Mesothelial cell of epicardium (in vitro differentiated cells): ENCODE data around the gene FBRSL1. TPM values are rescaled to one million over a fixed set of nuclear protein-coding genes. Genes with fewer than 3 reads are reported as not detected.

Experiments
- DNase-seq, 2 experiments: peaks; one replicate each; pipeline ENCODE4 v3.0.0; 2021; ENCODE audit warnings: low spot score in 2 of 2; ENCODE audit not compliant: unreplicated experiment in 2 of 2
- H3K27ac Mint-ChIP-seq: 2 replicates; pipeline ENCODE4 v1.8.0; 2021; ENCODE audit warnings: mixed read lengths
- H3K27me3 Mint-ChIP-seq: 2 replicates; pipeline ENCODE4 v1.8.0; 2021; ENCODE audit warnings: low read depth, mixed read lengths
- H3K36me3 Mint-ChIP-seq: 2 replicates; pipeline ENCODE4 v1.8.0; 2021; ENCODE audit warnings: mixed read lengths
- H3K4me1 Mint-ChIP-seq: 2 replicates; pipeline ENCODE4 v1.8.0; 2021; ENCODE audit warnings: mixed read lengths
- H3K4me3 Mint-ChIP-seq: 2 replicates; pipeline ENCODE4 v1.8.0; 2021; ENCODE audit warnings: mild to moderate bottlenecking, moderate library complexity, mixed read lengths
- H3K9me3 Mint-ChIP-seq: 2 replicates; pipeline ENCODE4 v1.8.0; 2021; ENCODE audit warnings: mixed read lengths
- total RNA-seq: library from RNA; stranded (reverse); gene quantifications from 3 replicates; pipeline ENCODE4 v1.2.1, GENCODE V29; 2021
- TF ChIP-seq, protein P1 (sequence below): fragments of 200-600 bp; sonication (generic); IDR thresholded peaks from one replicate; pipeline ENCODE4 v1.5.0; 2021; ENCODE audit warnings: antibody characterized with exemption; ENCODE audit not compliant: unreplicated experiment

FBRSL1 gene
- total RNA-seq, 1 donor from 2014 or later: 115 TPM

DNA sequence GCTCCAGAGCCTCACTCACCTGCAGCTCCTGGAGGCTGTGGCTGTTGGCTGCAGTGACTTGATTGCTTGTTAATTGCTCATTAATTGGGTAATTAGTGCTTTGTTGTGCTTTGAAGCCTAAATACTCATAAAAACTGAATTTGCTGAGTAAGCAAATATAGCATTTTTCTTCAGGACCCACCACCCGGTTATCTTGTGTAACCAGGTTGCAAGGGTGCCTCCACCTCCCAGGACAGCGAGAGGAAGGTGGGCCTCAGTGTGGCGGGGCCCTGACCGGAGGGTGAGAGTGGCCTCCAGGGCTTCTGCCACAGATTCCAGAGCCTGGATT, 48.7 kb downstream of the FBRSL1 start:
- no peak for DNase-seq

DNA sequence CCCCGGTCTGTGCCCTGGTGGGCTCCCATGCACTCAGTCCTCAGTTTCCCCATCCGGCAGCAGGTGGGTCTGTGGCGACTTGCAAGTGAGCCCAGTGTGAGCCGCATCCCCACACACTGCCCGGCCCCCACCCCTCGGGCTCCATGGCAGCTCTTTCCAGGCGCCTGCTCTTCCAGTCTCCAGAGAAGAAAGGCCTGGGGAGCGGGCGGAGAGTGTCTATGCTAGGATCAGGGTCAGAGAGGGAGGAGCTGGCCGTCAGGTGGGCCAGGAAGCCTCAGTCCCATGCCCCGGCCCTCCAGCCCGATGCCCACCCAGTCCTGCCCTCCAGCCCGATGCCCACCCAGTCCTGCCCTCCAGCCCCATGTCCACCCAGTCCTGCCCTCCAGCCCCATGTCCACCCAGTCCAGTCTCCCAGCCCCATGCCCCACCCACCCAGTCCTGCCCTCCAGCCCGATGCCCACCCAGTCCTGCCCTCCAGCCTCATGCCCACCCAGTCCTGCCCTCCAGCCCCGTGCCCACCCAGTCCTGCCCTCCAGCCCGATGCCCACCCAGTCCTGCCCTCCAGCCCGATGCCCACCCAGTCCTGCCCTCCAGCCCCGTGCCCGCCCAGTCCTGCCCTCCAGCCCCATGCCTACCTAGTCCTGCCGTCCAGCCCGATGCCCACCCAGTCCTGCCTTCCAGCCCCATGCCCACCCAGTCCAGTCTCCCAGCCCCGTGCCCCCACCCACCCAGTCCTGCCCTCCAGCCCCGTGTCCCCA, 49.2 kb downstream of the FBRSL1 start:
- H3K27me3 Mint-ChIP-seq: no peaks in the 10 kb centered on the region
- H3K4me1 Mint-ChIP-seq: no peaks in the 10 kb centered on the region
- no peak overlapping the region for H3K4me3 Mint-ChIP-seq
- peaks cover 11% of the 10 kb centered on the region for H3K9me3 Mint-ChIP-seq
- peaks cover 13% of the 10 kb centered on the region for H3K36me3 Mint-ChIP-seq
- TF ChIP-seq, protein P1, sequence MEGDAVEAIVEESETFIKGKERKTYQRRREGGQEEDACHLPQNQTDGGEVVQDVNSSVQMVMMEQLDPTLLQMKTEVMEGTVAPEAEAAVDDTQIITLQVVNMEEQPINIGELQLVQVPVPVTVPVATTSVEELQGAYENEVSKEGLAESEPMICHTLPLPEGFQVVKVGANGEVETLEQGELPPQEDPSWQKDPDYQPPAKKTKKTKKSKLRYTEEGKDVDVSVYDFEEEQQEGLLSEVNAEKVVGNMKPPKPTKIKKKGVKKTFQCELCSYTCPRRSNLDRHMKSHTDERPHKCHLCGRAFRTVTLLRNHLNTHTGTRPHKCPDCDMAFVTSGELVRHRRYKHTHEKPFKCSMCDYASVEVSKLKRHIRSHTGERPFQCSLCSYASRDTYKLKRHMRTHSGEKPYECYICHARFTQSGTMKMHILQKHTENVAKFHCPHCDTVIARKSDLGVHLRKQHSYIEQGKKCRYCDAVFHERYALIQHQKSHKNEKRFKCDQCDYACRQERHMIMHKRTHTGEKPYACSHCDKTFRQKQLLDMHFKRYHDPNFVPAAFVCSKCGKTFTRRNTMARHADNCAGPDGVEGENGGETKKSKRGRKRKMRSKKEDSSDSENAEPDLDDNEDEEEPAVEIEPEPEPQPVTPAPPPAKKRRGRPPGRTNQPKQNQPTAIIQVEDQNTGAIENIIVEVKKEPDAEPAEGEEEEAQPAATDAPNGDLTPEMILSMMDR: no peak
- no peak overlapping the region for H3K27ac Mint-ChIP-seq
- no peak for DNase-seq

More for the DNA sequence above, 48.7 kb downstream of the FBRSL1 start:
- no peak overlapping the region for H3K4me3 Mint-ChIP-seq
- H3K4me1 Mint-ChIP-seq: no peaks in the 10 kb centered on the region
- no peaks in the 10 kb centered on the region for H3K27me3 Mint-ChIP-seq
- H3K9me3 Mint-ChIP-seq: peaks cover 11% of the 10 kb centered on the region
- TF ChIP-seq, protein P1: no peak
- H3K36me3 Mint-ChIP-seq: peaks cover 16% of the 10 kb centered on the region
- H3K27ac Mint-ChIP-seq: no peak overlapping the region

DNA sequence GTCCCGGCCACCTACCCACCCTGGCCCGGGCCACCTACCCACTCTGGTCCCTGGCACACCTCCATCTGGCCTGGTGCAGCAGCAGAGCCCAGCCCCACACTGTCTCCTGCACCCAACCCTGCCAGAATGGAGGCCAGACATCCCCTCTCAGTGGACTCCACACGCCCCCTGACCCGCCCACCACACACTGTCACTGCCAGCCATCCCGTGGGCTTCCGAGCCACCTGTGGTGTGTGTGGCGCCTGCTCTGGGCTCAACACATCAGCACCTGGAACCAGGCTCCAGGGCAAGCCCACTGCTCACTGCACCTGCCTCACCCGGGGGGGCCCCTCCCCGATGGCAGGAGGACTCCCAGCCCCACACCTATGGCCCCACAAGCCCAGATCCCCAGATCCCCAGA, 50.5 kb downstream of the FBRSL1 start:
- no peaks in the 10 kb centered on the region for H3K4me1 Mint-ChIP-seq
- H3K4me3 Mint-ChIP-seq: no peak overlapping the region
- peaks cover 4% of the 10 kb centered on the region for H3K27me3 Mint-ChIP-seq
- DNase-seq: no peak
- no peak overlapping the region for H3K27ac Mint-ChIP-seq
- H3K9me3 Mint-ChIP-seq: peaks cover 7% of the 10 kb centered on the region
- TF ChIP-seq, protein P1: no peak
- peaks cover 3% of the 10 kb centered on the region for H3K36me3 Mint-ChIP-seq

DNA sequence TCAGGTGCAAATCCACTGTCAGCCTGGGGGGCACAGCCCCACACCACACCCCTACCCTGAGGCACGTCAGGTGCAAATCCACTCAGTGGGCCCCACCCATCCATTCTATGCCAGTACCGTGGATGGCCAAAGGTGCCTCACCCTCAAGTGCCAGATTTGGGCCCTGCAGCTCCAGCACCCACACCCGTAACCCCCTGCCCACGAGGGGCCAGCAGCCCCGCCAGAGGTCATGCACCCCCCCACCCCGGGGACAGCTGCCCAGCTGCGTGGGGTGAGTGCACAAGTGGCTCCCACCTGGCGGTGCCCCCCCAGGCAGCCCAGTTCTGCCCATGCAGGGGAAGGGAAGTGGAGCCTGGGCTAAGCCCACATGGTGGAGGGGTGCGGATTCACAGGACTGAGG, 51.2 kb downstream of the FBRSL1 start:
- H3K36me3 Mint-ChIP-seq: no peaks in the 10 kb centered on the region
- H3K27me3 Mint-ChIP-seq: peaks cover 4% of the 10 kb centered on the region
- H3K4me1 Mint-ChIP-seq: no peaks in the 10 kb centered on the region
- no peak for DNase-seq
- TF ChIP-seq, protein P1: no peak
- peaks cover 2% of the 10 kb centered on the region for H3K9me3 Mint-ChIP-seq
- no peak overlapping the region for H3K27ac Mint-ChIP-seq
- no peak overlapping the region for H3K4me3 Mint-ChIP-seq

DNA sequence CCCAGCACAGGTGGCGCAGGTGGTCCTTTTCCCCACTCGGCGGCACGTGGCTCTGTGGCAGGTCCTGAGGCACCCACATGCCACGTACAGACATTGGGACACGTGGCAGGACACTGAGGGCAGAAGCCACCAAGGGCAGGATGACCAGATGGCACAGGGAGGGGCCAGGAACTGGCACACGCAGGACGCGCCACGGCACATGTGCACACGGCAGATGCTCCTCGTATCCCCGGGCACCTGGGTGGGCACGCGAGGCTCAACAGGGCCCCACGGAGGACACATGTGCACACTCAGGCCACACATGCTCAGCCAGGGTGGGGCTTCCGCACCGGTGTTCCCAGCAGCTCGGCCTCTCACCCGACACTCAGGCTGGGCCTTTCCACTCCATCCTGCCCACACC, 52.0 kb downstream of the FBRSL1 start:
- Mint-ChIP-seq H3K4me3 (no peak overlapping the region), H3K27me3 (peaks cover 4% of the 10 kb centered on the region)

More for the DNA sequence above, 52.0 kb downstream of the FBRSL1 start:
- TF ChIP-seq, protein P1: no peak
- Mint-ChIP-seq H3K27ac (no peak overlapping the region), H3K36me3 (no peaks in the 10 kb centered on the region), H3K4me1 (no peaks in the 10 kb centered on the region), H3K9me3 (no peaks in the 10 kb centered on the region)
- DNase-seq: no peak
